ENCODE results near the gene MIB1. TPM values are rescaled to one million over a fixed set of nuclear protein-coding genes. Genes with fewer than 3 reads are reported as not detected.

The MIB1 gene
- total RNA-seq, 1 experiment from 2014 or later, result 48.8 TPM

- H3K4me1 ChIP-seq (ENCODE audit: insufficient read depth, low read length), result no peaks in the 10 kb centered on the region
- no peak overlapping the region for H2BK120ac ChIP-seq (ENCODE audit: low read depth, low read length, poor library complexity, severe bottlenecking)
- no peak overlapping the region for H3K18ac ChIP-seq (ENCODE audit: insufficient read length, low read depth, low read length)
- H2AFZ ChIP-seq (ENCODE audit: low read length), result no peak overlapping the region
- no peaks in the 10 kb centered on the region for H3K9me3 Mint-ChIP-seq
- H3K14ac ChIP-seq (ENCODE audit: insufficient read depth, low read length), result no peak overlapping the region
- H3K4me1 Mint-ChIP-seq, result peaks cover 46 to 54% of the 10 kb centered on the region in 2 experiments
- H4K5ac ChIP-seq (ENCODE audit: insufficient read length, low read depth, low read length), result no peak overlapping the region
- no peak overlapping the region for H4K8ac ChIP-seq (replicated peaks; ENCODE audit: insufficient read length, low read depth, low read length)
- peak overlapping the region in 1 of 3 experiments; percentile 62; a peak in 1 of 7 replicates for H3K27ac Mint-ChIP-seq
- DNase-seq, result no peak
- no peak overlapping the region for H3K9ac ChIP-seq (ENCODE audit: extremely low read depth, insufficient read length, low read length)
- peaks cover 35% of the 10 kb centered on the region; the same call in 1 of the 2 replicates for H3K79me2 ChIP-seq (ENCODE audit: insufficient read depth, low read length)
- H3K23ac ChIP-seq (ENCODE audit: insufficient read length, low read depth, low read length), result no peak overlapping the region
- WGBS (ENCODE audit: extremely low coverage, insufficient read length, low lambda C conversion rate), result no CpG with 5 or more reads among the region's 2 CpGs
- no peak overlapping the region for H3K56ac ChIP-seq (ENCODE audit: insufficient read length, low read depth, low read length)
- H4K91ac ChIP-seq (ENCODE audit: insufficient read length, low read depth, low read length), result no peak overlapping the region
- no peak overlapping the region for H3K4ac ChIP-seq (ENCODE audit: low read depth, low read length)
- no peak overlapping the region for H2BK12ac ChIP-seq (ENCODE audit: insufficient read length, low read depth, low read length)
- no peak overlapping the region for H2BK5ac ChIP-seq (ENCODE audit: insufficient read length, low read length)
- no peaks in the 10 kb centered on the region for H4K20me1 ChIP-seq (ENCODE audit: control insufficient read depth, insufficient read depth, insufficient read length)
- no peak overlapping the region for H3K4me2 ChIP-seq (ENCODE audit: insufficient read depth, insufficient read length, low read length)
- H3K4me3 Mint-ChIP-seq, result no peak overlapping the region
- TF ChIP-seq CTCF (conservative IDR thresholded peaks at IDR 0.05), result no peak
- H3K79me1 ChIP-seq (ENCODE audit: insufficient read depth, low read depth, low read length, poor library complexity, severe bottlenecking), result no peaks in the 10 kb centered on the region
- no peaks in the 10 kb centered on the region for H3K27me3 ChIP-seq (ENCODE audit: insufficient read depth, low read length)
- no peak overlapping the region for H2AK5ac ChIP-seq (ENCODE audit: insufficient read length, low read length)
- no peak overlapping the region for H2BK20ac ChIP-seq (ENCODE audit: low read depth, low read length, poor library complexity, severe bottlenecking)
- peaks cover 0 to 6% (median 2%) of the 10 kb centered on the region in 3 experiments; a peak in 2 of 7 replicates for H3K36me3 Mint-ChIP-seq (ENCODE audit: insufficient read depth in 1 of 3, low read depth in 3 of 3)
- H3K23me2 ChIP-seq (ENCODE audit: insufficient read length, low read depth, low read length, poor library complexity, severe bottlenecking), result no peaks in the 10 kb centered on the region
- H3T11ph ChIP-seq (ENCODE audit: low read length), result no peak overlapping the region
- H3K9me3 ChIP-seq (ENCODE audit: control insufficient read depth, low read depth, low read length), result no peaks in the 10 kb centered on the region
- H2BK15ac ChIP-seq (ENCODE audit: low read depth, low read length), result no peak overlapping the region
- no peaks in the 10 kb centered on the region for H3K27me3 Mint-ChIP-seq (ENCODE audit: low read depth)
- no peak overlapping the region for H3K27ac ChIP-seq (ENCODE audit: insufficient read length, low read depth, low read length)
These were observed 6.7 kb downstream of the MIB1 start for GRCh38 chr18:21747268-21747667.

All from H9 (cell line).